Activated naive CD4-positive, alpha-beta T cell (primary cell): ENCODE results near the gene GLT6D1.
A peak's percentile ranks its signal among the peaks of the same experiment; 100 is the strongest.

ENCODE experiments used
- DNase-seq, 4 experiments: peaks; one replicate each; lab custom pipeline; 2025; lab: John Stamatoyannopoulos, UW

GLT6D1 gene

GRCh38 chr9:135608294-135608998, 30.9 kb downstream of the GLT6D1 start:
- DNase-seq = no peak

GRCh38 chr9:135607401-135608293, 31.7 kb downstream of the GLT6D1 start:
- no peak for DNase-seq

- no peak for DNase-seq
Observed at GRCh38 chr9:135606885-135607259, 32.5 kb downstream of the GLT6D1 start.

- no peak for DNase-seq
Observed at GRCh38 chr9:135605238-135605781, 34.0 kb downstream of the GLT6D1 start.

GRCh38 chr9:135604437-135605237, 34.7 kb downstream of the GLT6D1 start:
- no peak for DNase-seq

- DNase-seq = peak; percentile 16 to 32 (median 21)
Observed at GRCh38 chr9:135602789-135603481, 36.4 kb downstream of the GLT6D1 start.

- no peak for DNase-seq
Observed at GRCh38 chr9:135601988-135602387, 37.4 kb downstream of the GLT6D1 start.

- DNase-seq = no peak
Observed at GRCh38 chr9:135600296-135600817, 39.0 kb downstream of the GLT6D1 start.

GRCh38 chr9:135596211-135596610, 43.1 kb downstream of the GLT6D1 start:
- no peak for DNase-seq

- DNase-seq = no peak
Observed at GRCh38 chr9:135592625-135593024, 46.7 kb downstream of the GLT6D1 start.

GRCh38 chr9:135592331-135592590, 47.1 kb downstream of the GLT6D1 start:
- no peak for DNase-seq

GRCh38 chr9:135591506-135592330, 47.6 kb downstream of the GLT6D1 start:
- DNase-seq = no peak

GRCh38 chr9:135590486-135591079, 48.8 kb downstream of the GLT6D1 start:
- no peak for DNase-seq

GRCh38 chr9:135589596-135590485, 49.5 kb downstream of the GLT6D1 start:
- DNase-seq = no peak

GRCh38 chr9:135588886-135589595, 50.3 kb downstream of the GLT6D1 start:
- no peak for DNase-seq

- no peak for DNase-seq
Observed at GRCh38 chr9:135588371-135588770, 51.0 kb downstream of the GLT6D1 start.

- DNase-seq = no peak
Observed at GRCh38 chr9:135587658-135588057, 51.7 kb downstream of the GLT6D1 start.

- no peak for DNase-seq
Observed at GRCh38 chr9:135586601-135587109, 52.7 kb downstream of the GLT6D1 start.
